Cortex of kidney (tissue), 1 donor: ENCODE results near the gene ZC3H18.

ENCODE experiments used
- DNase-seq: peaks from one replicate; lab custom pipeline; 2025; lab: John Stamatoyannopoulos, UW

ZC3H18 gene

GRCh38 chr16:88532434-88533241, 37.6 kb upstream of the ZC3H18 start:
- DNase-seq, result no peak

GRCh38 chr16:88533381-88533917, 36.8 kb upstream of the ZC3H18 start:
- no peak for DNase-seq

DNA sequence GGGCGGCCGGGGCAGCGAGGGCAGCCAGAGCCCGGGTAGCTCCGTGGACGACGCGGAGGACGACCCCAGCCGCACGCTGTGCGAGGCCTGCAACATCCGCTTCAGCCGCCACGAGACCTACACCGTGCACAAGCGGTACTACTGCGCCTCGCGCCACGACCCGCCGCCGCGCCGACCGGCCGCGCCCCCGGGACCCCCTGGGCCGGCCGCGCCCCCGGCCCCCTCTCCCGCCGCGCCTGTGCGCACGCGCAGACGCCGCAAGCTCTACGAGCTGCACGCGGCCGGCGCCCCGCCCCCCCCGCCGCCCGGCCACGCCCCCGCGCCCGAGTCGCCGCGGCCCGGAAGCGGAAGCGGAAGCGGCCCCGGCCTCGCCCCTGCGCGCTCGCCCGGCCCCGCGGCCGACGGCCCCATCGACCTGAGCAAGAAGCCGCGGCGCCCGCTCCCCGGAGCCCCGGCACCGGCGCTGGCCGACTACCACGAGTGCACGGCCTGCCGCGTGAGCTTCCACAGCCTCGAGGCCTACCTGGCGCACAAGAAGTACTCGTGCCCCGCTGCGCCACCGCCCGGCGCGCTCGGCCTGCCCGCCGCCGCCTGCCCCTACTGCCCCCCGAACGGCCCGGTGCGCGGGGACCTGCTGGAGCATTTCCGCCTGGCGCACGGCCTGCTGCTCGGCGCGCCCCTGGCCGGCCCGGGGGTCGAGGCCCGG, 36.1 kb upstream of the ZC3H18 start:
- DNase-seq, result no peak

DNA sequence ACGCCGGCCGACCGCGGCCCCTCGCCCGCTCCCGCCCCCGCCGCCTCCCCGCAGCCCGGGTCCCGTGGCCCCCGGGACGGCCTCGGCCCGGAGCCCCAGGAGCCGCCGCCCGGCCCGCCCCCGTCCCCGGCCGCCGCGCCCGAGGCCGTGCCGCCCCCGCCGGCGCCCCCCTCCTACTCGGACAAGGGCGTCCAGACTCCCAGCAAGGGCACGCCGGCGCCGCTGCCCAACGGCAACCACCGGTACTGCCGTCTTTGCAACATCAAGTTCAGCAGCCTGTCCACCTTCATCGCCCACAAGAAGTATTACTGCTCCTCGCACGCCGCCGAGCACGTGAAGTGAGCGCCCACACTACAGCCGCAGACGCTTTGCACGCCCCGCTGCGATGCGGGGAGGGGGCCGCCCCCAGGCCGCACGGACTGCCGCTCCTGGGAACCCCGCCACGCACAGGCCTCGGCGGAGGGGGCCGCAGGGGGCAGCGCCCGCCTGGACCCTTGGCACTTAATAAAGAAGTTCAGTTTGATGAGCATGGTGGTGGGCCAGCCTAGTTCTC, 35.5 kb upstream of the ZC3H18 start:
- DNase-seq, result no peak

DNA sequence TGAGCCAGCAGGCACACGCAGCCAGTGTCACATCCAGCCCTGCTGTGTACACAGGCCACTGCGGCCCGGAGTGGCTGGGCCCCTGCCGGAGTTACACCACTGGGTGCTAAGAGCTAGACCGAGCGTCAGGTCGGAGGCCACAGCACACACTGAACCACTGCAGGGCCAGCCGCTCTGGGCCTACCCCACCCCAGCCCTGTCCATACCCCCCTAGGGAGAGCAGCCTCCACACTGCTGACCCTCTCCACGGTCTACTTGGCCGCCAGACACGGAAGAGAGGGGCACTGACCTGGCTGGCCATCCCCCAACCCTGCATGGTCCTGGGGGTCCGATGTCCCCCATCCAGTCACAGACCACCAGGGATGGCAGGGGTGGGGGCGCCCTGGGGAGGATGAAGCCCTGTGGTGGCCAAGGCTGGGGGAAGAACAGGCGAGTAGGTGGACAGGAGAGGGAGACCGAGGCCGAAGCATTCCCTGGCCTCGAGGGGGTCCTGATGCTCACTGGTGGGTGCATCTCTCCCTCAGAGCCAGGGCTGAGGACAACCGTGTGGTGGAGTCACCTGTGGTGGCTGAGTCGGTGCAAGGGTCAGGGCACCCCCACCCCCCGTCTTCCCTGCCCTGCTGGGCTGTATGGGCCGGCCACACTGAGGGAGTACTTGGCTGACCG, 34.9 kb upstream of the ZC3H18 start:
- no peak for DNase-seq

GRCh38 chr16:88535857-88536222, 34.4 kb upstream of the ZC3H18 start:
- no peak for DNase-seq

GRCh38 chr16:88536510-88536909, 33.7 kb upstream of the ZC3H18 start:
- no peak for DNase-seq

- DNase-seq, result no peak
Observed at GRCh38 chr16:88536971-88537751, 33.0 kb upstream of the ZC3H18 start.

- no peak for DNase-seq
Observed at GRCh38 chr16:88537859-88538258, 32.3 kb upstream of the ZC3H18 start.

DNA sequence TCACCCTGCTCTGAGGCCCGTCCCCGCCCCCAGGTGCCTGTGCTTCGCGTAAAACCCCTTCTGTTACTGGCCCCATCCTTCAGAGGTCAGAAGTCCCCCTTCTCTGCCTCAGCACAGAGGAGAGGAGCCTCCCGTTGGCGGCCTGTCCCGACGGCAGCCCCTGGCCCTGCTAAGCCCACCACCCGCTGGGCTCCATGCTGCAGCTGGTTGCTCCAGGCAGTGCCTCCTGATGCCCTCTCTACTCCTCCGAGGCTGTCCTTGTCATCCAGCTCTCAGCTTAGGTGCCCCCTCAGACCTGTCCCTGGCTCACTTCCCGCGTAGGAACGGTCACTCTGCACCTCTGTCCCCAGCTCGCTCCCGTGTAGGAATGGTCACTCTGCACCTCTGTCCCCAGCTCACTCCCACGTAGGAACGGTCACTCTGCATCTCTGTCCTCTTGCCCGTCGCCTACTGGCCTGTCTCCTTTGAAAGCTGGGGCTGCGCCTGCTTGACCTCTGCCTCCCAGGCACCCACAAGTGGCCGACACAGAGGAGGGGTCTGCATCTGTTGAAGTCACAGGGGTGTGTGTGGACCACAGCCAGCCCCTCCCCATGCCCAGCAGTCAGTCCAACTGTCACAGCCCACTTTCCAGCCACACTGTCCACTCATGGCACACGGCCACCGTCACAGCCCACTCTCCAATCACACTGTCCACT, 31.7 kb upstream of the ZC3H18 start:
- DNase-seq, result no peak

- DNase-seq, result no peak
Observed at GRCh38 chr16:88539261-88539651, 30.9 kb upstream of the ZC3H18 start.

GRCh38 chr16:88539652-88540345, 30.4 kb upstream of the ZC3H18 start:
- no peak for DNase-seq

DNA sequence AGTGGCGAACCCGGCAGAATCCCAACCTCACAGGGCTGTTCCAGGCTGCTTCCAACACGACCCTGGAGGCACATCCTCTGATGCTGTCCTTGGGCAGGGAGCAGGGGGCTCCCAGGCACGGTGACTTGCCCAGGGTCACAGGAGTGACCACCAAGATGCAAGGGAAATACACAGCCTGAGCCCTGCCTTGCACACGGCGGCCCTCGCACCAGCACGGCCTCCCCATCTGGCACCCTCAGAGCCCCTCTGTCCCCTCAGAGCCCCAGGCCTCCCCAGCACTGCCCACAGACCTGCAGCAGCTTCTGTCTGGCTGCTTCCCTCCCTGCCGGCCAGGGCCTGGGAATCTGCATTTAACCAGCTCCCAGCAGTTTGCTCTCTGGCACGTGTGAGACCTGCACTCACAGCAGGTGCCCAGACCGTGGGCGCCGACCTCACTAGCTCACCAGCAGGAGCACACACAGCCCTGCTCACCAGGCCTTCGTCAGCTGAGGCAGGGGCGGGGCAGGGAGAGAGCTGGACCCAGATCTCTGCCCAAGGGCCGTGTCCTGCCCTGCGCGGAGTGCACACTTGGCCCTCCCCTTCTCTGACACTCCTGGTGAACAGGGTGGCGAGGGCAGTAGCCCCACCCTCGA, 29.7 kb upstream of the ZC3H18 start:
- DNase-seq, result no peak

GRCh38 chr16:88541831-88542616, 28.2 kb upstream of the ZC3H18 start:
- no peak for DNase-seq

- no peak for DNase-seq
Observed at GRCh38 chr16:88543230-88543813, 26.9 kb upstream of the ZC3H18 start.

- DNase-seq, result no peak
Observed at GRCh38 chr16:88545781-88546180, 24.4 kb upstream of the ZC3H18 start.

DNA sequence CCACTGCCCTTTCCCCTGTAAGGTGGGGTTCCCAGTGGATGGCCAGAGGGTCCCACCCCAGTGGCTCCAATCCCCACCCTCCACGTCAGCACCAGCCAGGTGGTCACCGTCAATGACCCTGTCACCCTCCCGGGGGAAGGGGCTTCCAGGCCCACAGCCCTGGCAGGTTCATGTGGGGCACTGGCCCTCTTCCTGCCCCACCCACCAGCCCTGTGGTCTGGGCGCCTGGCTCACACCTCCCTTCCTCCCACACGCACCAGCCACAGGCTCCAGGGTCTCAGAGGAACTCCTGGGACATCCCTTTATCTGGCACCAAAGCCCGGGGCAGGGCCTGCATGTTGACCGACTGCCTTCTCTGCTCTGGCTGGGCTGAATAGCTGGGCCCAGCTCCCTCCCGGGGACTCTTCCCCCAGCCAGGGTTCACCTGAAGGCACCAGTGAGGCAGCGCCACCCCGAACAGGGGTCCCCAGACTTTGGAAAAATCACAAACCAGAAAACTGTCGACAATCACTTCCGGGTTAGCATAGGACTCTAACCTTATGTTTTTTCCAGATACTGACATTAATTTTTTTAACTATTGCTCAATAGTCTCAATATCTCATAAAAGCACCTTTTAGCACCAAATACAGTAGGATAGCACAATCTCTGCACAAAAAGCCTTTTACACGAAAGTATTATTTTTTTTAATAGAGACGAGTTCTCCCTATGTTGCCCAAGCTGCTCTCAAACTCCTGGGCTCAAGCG, 21.9 kb upstream of the ZC3H18 start:
- no peak for DNase-seq

DNA sequence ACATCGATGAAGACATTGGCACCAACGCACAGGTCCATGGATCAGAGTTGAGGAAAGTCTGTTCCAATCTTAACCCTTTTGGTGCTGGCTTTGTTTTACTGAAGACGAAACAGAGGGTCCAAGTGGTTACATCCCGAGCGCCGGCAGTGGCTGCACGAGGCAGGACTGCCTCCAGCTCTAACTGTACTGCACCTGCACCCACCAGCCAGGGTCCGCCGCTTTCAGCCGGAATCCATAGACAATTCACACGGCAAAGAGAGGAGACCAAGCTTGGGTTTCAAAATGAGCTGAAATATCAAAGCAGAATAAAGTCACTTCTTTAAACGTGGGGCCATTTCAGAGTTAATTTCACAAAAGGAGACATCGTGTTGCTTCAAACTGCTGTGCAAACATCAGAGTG, 21.2 kb upstream of the ZC3H18 start:
- DNase-seq, result no peak
